GM18502 (cell line): Measurements from ENCODE around the gene MS4A5.

Experiments used
- ATAC-seq: cut with Tn5 transposase; IDR thresholded peaks from one replicate; pipeline ENCODE4 v1.9.1; 2021; ENCODE audit warnings: mild to moderate bottlenecking; ENCODE audit not compliant: unreplicated experiment, poor library complexity

MS4A5 gene

DNA sequence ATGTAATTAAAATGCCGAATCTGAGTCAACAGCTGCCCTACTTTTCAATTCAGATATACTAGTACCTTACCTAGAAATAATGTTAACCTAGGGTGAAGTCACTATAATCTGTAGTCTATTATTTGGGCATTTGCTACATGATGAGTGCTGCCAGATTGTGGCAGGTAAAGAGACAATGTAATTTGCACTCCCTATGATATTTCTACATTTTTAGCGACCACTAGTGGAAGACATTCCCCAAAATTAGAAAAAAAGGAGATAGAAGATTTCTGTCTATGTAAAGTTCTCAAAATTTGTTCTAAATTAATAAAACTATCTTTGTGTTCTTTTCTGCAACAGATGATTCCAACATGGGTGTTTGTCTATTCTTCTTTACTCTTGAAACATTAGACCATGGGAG lies 40.4 kb downstream of the MS4A5 start:
- no peak for ATAC-seq

- ATAC-seq = peak; percentile 70
Measured at GRCh38 chr11:60477035-60477445, 47.7 kb downstream of the MS4A5 start.

DNA sequence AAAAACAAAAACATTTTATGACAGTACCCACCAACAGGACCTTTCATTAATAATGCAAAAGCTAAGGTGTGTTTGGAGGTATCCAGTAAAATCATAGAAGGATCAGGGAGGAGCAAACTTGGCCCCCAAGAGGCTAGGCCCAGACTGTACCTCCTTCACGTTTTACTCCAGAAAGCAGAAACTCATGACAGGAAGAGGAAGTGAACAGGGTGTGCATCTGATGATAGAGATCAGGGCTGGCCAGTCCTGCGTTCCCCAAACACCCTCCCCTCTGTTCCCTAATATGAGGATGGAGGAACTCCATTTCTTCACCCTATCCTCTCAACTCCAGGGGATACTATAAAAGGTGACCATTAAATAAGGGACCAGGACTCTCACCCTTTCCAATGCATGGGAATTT lies 53.0 kb downstream of the MS4A5 start:
- ATAC-seq = no peak

GRCh38 chr11:60485987-60486386 lies 56.6 kb downstream of the MS4A5 start:
- peak; percentile 96 for ATAC-seq

GRCh38 chr11:60492488-60493009 lies 63.2 kb downstream of the MS4A5 start, which contains the start of gene MS4A12:
MS4A12 (plus strand) TSS chr11:60492778; CDS start chr11:60497319, 4,541 bp downstream.
- no peak for ATAC-seq

- no peak for ATAC-seq
Measured at GRCh38 chr11:60493454-60493853, 64.1 kb downstream of the MS4A5 start.
